Measurements from ENCODE around the gene SAMSN1. TPM values are rescaled to one million over a fixed set of nuclear protein-coding genes. Genes with fewer than 3 reads are reported as not detected.

SAMSN1 gene
- total and polyA plus RNA-seq, 9 of the 15 experiments (the other 6 are each of a cell fraction or from before 2014, with no cell fraction given): 101 to 223 (median 159) TPM

DNA sequence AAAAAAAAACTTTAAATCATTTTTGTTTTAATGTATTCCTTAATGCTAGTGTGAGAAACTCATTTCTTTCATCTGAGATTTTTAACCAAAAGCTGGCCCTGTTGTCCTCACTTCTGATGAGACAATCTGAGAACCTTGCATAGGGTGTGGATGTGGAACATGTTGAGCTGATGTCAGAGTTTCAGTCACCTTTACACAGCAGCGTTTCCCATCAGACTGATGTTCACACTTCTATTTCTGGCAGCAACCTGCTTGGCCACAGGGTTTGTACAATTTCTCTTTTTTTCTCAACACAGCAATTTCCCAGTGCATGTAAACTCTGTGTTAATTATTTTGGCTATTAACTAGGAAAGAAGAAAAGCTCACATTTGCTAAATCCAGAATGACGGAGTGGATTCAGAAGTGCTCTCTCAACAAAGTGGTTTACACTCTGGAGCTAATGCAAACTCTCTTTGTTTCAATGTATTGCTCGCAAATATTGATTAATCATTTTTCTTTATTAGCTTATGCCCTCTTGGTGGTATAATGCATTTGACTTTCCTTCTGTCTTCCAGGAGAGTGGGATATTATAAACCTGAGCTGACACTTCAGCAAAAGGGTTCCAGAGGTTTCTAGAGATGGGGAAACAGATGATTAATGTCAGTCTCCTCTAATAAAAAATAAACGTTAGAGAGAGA, 92.6 kb downstream of the SAMSN1 start:
- Histone ChIP-seq H2AFZ (ENCODE audit: low read depth, low read length) (peak overlapping the region; percentile 90), H4K20me1 (replicated peaks; ENCODE audit: control insufficient read depth, insufficient read depth, low read length) (no peaks in the 10 kb centered on the region), H3K4me1 (replicated peaks in 1 of 2; ENCODE audit: control insufficient read depth in 2 of 2, insufficient read depth in 2 of 2, low read length in 2 of 2) (peaks cover 17 to 54% of the 10 kb centered on the region in 2 experiments), H3K79me2 (ENCODE audit: control insufficient read depth, insufficient read depth, low read length) (no peaks in the 10 kb centered on the region), H3K9ac (ENCODE audit: insufficient read depth in 1 of 2, low read depth in 2 of 2, low read length in 2 of 2) (peak overlapping the region in 1 of 2 experiments; percentile 67; a peak in 2 of 4 replicates), H3K36me3 (ENCODE audit: control insufficient read depth, insufficient read depth, low read length) (no peaks in the 10 kb centered on the region), H3K4me3 (no peak overlapping the region), H3K27ac (ENCODE audit: extremely low read depth, low read depth, low read length) (peak overlapping the region; percentile 91), H3K9me3 (replicated peaks; ENCODE audit: control insufficient read depth, insufficient read depth, low read depth, low read length) (no peaks in the 10 kb centered on the region), H3K9me1 (ENCODE audit: control insufficient read depth, insufficient read depth, low read length) (no peaks in the 10 kb centered on the region), H3K4me2 (ENCODE audit: insufficient read depth, low read length) (peak overlapping the region; percentile 77), H3K27me3 (ENCODE audit: control insufficient read depth in 2 of 2, insufficient read depth in 2 of 2, low read length in 2 of 2) (no peaks in the 10 kb centered on the region)
- DNase-seq (ENCODE audit: extremely low read depth in 1 of 4, low spot score in 3 of 4) (peak in 1 of 4 experiments; percentile 41), ATAC-seq (peak; percentile 48), FAIRE-seq (no peak)
- intact Hi-C loops (cut with micrococcal nuclease) (loop anchor here (1.0 to 5.0 kb wide), 5 partner anchors 34 to 605 kb away; partner anchors contain the start of gene SAMSN1), in situ Hi-C loops (cut with MboI) (no loop called here)
- ChIA-PET POLR2A (interaction anchor here (0.8 to 1.9 kb wide), 4 partner anchors 24 to 310 kb away, joined by 3 to 7 read pairs (median 3); no protein-coding TSS in a partner anchor), CTCF (ENCODE audit: low intra/inter-chr PET ratio) (no interaction called here)
- no TSS peak for BruUV-seq (replicated peaks)
- 8% methylated on average over 4 of the region's 4 CpGs for WGBS (ENCODE audit: insufficient coverage, low coverage, missing lambda C conversion rate)
- TF ChIP-seq GABPA (tag; conservative IDR thresholded peaks at IDR 0.05; ENCODE audit: low read depth) (no peak), CHCHD3 (CRISPR knock-in tag; IDR thresholded peaks at IDR 0.05) (no peak), KDM5B (IDR thresholded peaks at IDR 0.05; ENCODE audit: insufficient replicate concordance, low read depth, low read length) (peak; percentile 37), TBL1XR1 (IDR thresholded peaks at IDR 0.05; ENCODE audit: low read length in 2 of 2) (no peak), ELF2 (CRISPR knock-in tag; IDR thresholded peaks at IDR 0.05) (0 out of 2 replicates have a peak, but pooled peaks have one; percentile 50), NFRKB (IDR thresholded peaks at IDR 0.05; ENCODE audit: low read depth) (0 out of 2 replicates have a peak, but pooled peaks have one; percentile 0), HNRNPUL1 (IDR thresholded peaks at IDR 0.05; ENCODE audit: low read length) (no peak), PYGO2 (tag; IDR thresholded peaks at IDR 0.05) (no peak), ARID1B (IDR thresholded peaks at IDR 0.05) (no peak)
- TF ChIP-seq, protein P1, sequence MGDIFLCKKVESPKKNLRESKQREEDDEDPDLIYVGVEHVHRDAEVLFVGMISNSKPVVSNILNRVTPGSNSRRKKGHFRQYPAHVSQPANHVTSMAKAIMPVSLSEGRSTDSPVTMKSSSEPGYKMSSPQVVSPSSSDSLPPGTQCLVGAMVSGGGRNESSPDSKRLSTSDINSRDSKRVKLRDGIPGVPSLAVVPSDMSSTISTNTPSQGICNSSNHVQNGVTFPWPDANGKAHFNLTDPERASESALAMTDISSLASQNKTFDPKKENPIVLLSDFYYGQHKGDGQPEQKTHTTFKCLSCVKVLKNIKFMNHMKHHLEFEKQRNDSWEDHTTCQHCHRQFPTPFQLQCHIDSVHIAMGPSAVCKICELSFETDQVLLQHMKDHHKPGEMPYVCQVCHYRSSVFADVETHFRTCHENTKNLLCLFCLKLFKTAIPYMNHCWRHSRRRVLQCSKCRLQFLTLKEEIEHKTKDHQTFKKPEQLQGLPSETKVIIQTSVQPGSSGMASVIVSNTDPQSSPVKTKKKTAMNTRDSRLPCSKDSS (IDR thresholded peaks at IDR 0.05; ENCODE audit: low read depth, partially characterized antibody): no peak
- TF ChIP-seq, protein P2, sequence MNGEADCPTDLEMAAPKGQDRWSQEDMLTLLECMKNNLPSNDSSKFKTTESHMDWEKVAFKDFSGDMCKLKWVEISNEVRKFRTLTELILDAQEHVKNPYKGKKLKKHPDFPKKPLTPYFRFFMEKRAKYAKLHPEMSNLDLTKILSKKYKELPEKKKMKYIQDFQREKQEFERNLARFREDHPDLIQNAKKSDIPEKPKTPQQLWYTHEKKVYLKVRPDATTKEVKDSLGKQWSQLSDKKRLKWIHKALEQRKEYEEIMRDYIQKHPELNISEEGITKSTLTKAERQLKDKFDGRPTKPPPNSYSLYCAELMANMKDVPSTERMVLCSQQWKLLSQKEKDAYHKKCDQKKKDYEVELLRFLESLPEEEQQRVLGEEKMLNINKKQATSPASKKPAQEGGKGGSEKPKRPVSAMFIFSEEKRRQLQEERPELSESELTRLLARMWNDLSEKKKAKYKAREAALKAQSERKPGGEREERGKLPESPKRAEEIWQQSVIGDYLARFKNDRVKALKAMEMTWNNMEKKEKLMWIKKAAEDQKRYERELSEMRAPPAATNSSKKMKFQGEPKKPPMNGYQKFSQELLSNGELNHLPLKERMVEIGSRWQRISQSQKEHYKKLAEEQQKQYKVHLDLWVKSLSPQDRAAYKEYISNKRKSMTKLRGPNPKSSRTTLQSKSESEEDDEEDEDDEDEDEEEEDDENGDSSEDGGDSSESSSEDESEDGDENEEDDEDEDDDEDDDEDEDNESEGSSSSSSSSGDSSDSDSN (IDR thresholded peaks at IDR 0.05; ENCODE audit: borderline replicate concordance in 1 of 2, low read depth in 2 of 2, low read length in 2 of 2): 0 out of 4 replicates have a peak, but pooled peaks of 1 of the 2 experiments have one; percentile 17

Measured in K562 (cell line).